GM19023 (cell line): Measurements from ENCODE around the gene STYX.

ENCODE experiments used
- ATAC-seq: cut with Tn5 transposase; IDR thresholded peaks from one replicate; pipeline ENCODE4 v1.9.1; 2021; ENCODE audit warnings: mild to moderate bottlenecking, moderate library complexity; ENCODE audit not compliant: unreplicated experiment

STYX gene

DNA sequence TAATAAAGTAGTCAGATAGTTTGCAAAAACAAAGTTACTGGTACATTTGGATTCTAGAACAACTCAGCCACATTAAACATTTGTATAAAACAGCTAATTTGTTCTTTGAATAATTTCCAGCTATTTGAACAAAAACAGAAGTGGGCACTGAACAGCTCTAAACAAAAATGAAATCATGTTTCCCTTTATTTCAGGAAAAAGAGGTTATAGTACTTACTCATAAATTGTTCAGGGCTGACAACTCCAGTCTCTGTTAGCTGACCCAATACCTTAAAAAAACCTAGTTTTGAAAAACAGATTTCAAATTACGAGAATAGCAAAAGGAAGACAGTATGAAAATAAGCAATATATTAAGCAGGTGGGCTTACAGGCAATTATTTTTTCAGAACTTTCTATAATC lies 53.2 kb downstream of the STYX start:
- ATAC-seq = no peak

GRCh38 chr14:52786887-52787286 lies 56.9 kb downstream of the STYX start:
- ATAC-seq = no peak

DNA sequence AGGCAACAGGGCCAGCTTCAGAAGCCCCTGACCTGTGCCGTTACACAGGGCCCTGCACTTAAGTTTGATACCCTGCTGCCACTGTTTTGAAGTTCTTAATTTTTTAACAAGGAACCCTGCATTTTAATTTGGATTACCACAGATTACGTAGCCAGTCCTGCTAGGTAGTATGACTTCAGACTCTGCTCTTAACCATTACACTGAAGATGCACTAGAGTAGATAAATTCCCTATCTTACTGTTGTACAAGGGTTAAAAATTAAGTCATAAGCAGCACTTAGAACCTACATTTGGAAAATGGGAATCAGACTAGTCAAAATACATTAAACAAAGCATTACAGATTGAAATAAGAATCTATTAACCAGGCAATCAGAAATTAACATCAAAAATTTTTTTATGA lies 59.2 kb downstream of the STYX start:
- ATAC-seq = no peak

- ATAC-seq = no peak
These were observed 60.2 kb downstream of the STYX start for GRCh38 chr14:52790011-52790755.

DNA sequence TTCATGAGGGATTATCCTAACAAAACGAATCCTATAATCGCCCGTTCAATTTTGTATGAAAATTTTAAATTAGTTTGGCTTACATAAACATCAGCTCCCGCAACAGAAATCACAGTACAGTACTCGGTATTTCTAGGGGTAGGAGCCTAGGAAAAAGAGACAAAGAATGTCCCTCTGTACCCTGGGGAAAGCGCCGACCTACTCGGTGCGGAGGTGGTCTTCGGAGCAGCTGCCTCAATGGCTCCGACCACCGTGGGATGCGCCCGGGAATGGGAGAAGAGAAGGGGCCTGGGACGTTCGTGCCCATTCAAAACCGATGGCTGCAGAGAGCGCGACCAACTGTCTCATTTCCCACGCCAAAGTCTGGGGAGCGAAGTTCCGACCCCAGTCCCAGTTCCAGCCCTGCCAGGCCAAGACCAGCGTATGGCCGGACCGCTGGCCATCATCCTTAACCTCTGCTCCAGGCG lies 60.8 kb downstream of the STYX start:
- ATAC-seq = peak; percentile 5

- peak; percentile 90 for ATAC-seq
These were observed 61.5 kb downstream of the STYX start, which contains the start of gene GNPNAT1 for GRCh38 chr14:52791223-52792096. TSS of gene GNPNAT1 (minus strand) at chr14:52791607. CDS start at chr14:52784650, 6,957 bp downstream.

DNA sequence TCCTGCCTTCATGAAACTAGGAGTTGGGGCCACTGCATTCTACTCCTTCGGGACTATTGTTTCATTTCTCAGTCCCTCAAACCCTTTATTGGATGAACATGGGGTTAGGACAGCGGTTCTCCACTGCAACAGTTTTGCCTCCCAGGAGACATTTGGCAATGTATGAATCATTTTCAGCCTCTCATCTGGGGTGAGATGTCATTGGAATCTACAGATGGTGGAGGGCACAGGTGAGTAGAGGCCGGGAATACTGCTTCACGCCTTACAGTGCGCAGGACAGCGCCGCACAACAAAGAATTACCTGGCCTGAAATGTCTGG lies 62.1 kb downstream of the STYX start:
- ATAC-seq = no peak

- no peak for ATAC-seq
These were observed 63.1 kb downstream of the STYX start for GRCh38 chr14:52793061-52793460.

DNA sequence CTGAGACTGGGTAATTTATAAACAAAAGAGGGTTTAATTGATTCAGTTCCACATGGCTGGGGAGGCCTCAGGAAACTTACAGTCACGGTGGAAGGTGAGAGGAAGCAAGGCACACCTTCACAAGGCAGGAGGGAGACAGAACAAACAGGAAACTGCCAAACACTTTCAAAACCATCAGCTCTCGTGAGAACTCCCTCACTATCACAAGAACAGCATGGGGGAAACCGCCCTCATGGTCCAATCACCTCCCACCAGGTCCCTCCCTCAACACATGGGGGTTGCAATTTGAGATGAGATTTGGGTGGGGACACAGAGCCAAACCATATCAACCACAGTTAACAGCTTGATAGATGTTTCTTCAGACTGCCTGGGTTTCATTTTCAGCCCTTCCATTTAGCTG lies 67.7 kb downstream of the STYX start:
- ATAC-seq = no peak

GRCh38 chr14:52798826-52799225 lies 68.9 kb downstream of the STYX start:
- no peak for ATAC-seq

- no peak for ATAC-seq
These were observed 71.2 kb downstream of the STYX start for GRCh38 chr14:52801014-52801712.

- ATAC-seq = no peak
These were observed 72.6 kb downstream of the STYX start for GRCh38 chr14:52802597-52802996.

GRCh38 chr14:52806115-52806514 lies 76.1 kb downstream of the STYX start:
- no peak for ATAC-seq

- no peak for ATAC-seq
These were observed 78.1 kb downstream of the STYX start for GRCh38 chr14:52808101-52808500.

DNA sequence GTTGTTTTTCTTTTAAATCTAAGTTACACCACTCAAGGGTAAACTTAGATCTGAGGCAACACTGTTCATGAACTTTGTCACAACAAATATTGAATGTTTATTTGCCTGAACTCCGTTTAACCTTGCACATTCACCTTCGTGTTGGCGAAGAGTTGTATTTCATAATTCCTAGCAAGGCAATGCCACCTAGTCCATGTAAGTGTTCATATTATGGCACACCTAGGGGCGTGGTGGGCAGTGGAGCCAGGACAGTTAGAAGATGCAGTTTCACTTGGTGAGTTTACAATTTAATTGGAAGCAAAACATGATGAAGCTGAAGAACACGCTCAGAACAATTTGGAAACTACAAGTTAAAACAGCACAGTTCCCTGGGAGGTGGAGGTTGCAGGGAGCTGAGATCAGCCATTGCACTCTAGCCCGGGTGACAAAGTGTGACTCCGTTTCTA lies 91.9 kb downstream of the STYX start:
- ATAC-seq = no peak

GRCh38 chr14:52824462-52824861 lies 94.5 kb downstream of the STYX start:
- ATAC-seq = no peak
